ENCODE results near the gene TMEM269.

Gene TMEM269

DNA sequence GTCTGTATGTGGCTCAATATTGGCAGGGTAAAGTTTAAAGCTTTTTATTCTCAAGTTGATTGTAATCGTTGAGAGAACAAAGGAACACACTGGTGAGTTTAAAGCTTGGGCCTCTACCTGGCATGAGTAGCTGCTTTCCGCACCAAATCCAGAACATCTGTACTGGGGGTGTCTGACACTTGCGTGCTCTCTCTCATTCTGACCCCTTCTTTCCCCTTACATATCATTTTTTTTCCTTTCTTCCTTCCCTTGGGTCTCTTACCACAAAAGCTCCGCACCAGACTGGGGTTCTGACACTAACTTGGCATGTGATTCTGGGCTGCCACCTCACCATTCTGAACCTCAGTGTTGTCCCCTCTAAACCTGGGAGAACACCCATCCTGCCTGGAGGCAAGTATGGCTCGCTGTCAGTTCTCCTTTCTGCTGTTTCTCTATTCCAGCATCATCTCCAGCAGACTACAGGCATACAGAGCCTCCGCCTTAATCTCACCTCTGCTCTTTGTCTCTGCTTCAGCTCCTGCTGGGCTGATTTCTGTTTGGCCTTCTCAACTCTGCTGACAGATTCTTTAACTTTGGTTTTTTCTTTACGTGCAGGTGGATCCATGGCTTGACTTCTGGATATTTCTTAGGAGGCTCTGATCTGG, 31.3 kb downstream of the TMEM269 start:
- Mint-ChIP-seq H3K4me3 (peak overlapping the region; percentile 90), H3K4me1 (peaks cover 22% of the 10 kb centered on the region), H3K27me3 (ENCODE audit: low read depth, poor library complexity) (no peaks in the 10 kb centered on the region), H3K27ac (peak overlapping the region; percentile 89), H3K9me3 (no peaks in the 10 kb centered on the region), H3K36me3 (ENCODE audit: low read depth) (peaks cover 28% of the 10 kb centered on the region)
- TF ChIP-seq, protein P1, sequence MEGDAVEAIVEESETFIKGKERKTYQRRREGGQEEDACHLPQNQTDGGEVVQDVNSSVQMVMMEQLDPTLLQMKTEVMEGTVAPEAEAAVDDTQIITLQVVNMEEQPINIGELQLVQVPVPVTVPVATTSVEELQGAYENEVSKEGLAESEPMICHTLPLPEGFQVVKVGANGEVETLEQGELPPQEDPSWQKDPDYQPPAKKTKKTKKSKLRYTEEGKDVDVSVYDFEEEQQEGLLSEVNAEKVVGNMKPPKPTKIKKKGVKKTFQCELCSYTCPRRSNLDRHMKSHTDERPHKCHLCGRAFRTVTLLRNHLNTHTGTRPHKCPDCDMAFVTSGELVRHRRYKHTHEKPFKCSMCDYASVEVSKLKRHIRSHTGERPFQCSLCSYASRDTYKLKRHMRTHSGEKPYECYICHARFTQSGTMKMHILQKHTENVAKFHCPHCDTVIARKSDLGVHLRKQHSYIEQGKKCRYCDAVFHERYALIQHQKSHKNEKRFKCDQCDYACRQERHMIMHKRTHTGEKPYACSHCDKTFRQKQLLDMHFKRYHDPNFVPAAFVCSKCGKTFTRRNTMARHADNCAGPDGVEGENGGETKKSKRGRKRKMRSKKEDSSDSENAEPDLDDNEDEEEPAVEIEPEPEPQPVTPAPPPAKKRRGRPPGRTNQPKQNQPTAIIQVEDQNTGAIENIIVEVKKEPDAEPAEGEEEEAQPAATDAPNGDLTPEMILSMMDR (IDR thresholded peaks at IDR 0.05): no peak
- no peak for DNase-seq

DNA sequence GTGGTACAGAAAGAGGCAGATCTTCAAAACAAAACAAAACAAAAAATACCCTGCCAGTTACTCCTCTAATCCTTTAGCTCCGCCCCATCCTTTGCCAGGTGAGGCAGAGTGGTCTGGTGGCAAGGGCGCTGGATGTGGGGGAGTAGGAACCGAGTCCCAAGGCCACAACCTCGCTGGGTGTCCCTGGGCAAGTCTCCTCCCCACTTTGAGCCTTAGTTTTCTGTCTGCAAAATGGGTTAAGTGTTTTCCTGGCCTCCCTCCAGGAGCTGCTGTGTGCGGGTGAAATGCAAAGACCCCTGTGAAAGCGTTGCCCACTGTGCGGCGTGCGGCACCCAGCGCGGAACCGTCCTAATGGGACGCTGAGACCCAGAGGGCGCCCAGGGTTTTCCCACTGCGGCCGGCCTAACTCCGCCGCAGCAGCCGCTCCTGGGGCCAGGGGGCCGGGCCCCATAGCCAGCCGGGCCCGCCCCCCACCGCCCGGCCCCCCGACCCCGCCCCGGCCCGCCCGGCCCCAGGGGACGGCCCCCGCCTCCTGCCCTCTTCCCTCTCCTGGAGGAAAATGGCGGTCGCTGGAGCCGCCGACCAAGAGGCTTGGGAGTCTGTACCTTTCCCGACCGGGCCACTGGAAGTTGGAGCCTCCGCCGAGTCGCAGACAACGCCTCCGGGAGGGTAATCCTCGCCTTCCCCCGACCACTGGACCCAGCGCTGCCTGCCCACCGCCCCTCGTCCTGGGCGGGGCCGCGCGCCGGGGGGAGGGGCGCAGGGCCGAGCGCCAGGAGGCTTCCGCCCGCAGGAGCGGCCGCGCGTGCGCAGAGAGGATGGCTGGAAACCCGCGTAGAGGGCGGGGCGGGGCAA, 32.0 kb downstream of the TMEM269 start, which contains the start of the genes ERMAP and SVBP:
Gene ERMAP (plus strand): TSS at position 538 of the 855 bp plus-strand sequence. CDS start 13,327 bp downstream, outside the sequence.
Gene SVBP (minus strand): TSS at position 813 of the 855 bp plus-strand sequence. CDS start 853 bp downstream, outside the sequence.
- peak within 1 kb of the TSS; percentile 89 for H3K27ac Mint-ChIP-seq
- peaks cover 17% of the 10 kb centered on the region for H3K4me1 Mint-ChIP-seq
- peak within 1 kb of the TSS; percentile 90 for H3K4me3 Mint-ChIP-seq
- H3K9me3 Mint-ChIP-seq: no peaks in the 10 kb centered on the region
- H3K27me3 Mint-ChIP-seq (ENCODE audit: low read depth, poor library complexity): no peaks in the 10 kb centered on the region
- peak; percentile 98 for DNase-seq
- TF ChIP-seq, protein P1 (IDR thresholded peaks at IDR 0.05): no peak
- peaks cover 21% of the 10 kb centered on the region for H3K36me3 Mint-ChIP-seq (ENCODE audit: low read depth)

DNA sequence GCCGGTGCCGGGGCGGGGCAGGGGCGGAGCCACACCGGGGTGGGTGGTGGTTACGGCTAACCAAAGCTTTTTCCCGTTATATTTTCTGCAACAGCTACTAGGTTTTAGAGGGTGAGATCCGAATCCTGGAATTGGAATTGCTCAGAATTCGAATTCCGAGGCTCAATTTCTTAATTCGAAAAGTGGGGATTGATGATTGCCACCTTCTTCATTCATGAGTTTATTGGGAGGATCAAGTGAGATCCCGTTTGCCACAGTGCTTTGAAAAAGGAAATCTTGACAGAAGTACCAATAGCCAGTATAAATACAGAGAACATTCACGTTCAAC, 32.6 kb downstream of the TMEM269 start:
- Mint-ChIP-seq H3K27ac (no peak overlapping the region), H3K27me3 (ENCODE audit: low read depth, poor library complexity) (no peaks in the 10 kb centered on the region), H3K9me3 (no peaks in the 10 kb centered on the region), H3K36me3 (ENCODE audit: low read depth) (peaks cover 17% of the 10 kb centered on the region), H3K4me1 (peaks cover 15% of the 10 kb centered on the region), H3K4me3 (peak overlapping the region; percentile 90)
- TF ChIP-seq, protein P1 (IDR thresholded peaks at IDR 0.05): no peak
- DNase-seq: no peak

DNA sequence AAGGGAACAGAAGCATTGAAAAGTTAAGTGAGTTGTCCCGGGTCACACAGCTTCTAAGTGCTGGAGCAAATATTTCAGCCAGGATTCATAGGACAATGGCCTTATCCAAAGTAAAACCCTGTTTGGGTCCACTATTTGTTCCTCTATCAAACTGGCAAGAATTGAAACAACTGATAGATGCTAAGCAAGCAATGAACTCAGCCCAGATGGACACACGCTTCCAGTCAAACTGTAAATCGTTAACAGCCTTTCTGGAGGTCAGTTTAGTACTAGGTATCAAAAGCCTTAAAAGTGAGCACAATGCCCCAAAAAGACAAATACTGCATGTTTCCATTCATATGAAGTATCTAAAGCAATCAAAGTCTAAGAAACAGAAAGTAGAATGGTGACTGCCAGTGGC, 33.2 kb downstream of the TMEM269 start:
- H3K27ac Mint-ChIP-seq: no peak overlapping the region
- no peak for DNase-seq
- H3K4me3 Mint-ChIP-seq: peak overlapping the region; percentile 90
- peaks cover 15% of the 10 kb centered on the region for H3K36me3 Mint-ChIP-seq (ENCODE audit: low read depth)
- H3K27me3 Mint-ChIP-seq (ENCODE audit: low read depth, poor library complexity): no peaks in the 10 kb centered on the region
- H3K4me1 Mint-ChIP-seq: peaks cover 21% of the 10 kb centered on the region
- TF ChIP-seq, protein P1 (IDR thresholded peaks at IDR 0.05): no peak
- H3K9me3 Mint-ChIP-seq: no peaks in the 10 kb centered on the region

DNA sequence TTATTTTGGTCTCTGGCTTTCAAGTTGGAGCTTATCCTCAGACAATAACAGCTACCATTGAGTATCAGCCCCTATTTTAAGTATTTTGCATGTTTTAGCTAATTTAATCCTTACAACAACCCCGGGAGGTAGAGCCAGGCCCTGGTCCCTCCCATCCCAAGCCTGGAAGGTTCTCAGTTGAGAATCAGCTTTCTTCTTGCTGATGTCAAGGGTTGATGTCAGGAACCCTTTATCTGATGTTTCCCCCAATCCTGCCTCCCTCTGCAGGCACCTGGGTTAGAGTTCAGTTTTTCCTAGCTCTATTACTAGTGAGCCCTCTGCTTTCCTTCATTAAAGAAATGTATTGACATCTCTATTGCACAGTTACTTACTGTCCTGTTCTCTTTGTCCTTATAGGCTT, 36.0 kb downstream of the TMEM269 start:
- no peak overlapping the region for H3K27ac Mint-ChIP-seq
- H3K4me1 Mint-ChIP-seq: peaks cover 28% of the 10 kb centered on the region
- TF ChIP-seq, protein P1 (IDR thresholded peaks at IDR 0.05): no peak
- peaks cover 5% of the 10 kb centered on the region for H3K36me3 Mint-ChIP-seq (ENCODE audit: low read depth)
- H3K27me3 Mint-ChIP-seq (ENCODE audit: low read depth, poor library complexity): no peaks in the 10 kb centered on the region
- H3K9me3 Mint-ChIP-seq: no peaks in the 10 kb centered on the region
- DNase-seq: no peak
- H3K4me3 Mint-ChIP-seq: no peak overlapping the region

All from nephron progenitor cell (in vitro differentiated cells).